SU-DHL-6 (cell line): ENCODE measurements around the gene NME7.
"Not testable (repeated sequence)": the region's sequence is repeated elsewhere in the genome, so short reads cannot be mapped to it uniquely, and the experiment has no call there.

Experiments
- H2AFZ ChIP-seq: fragments of 200-600 bp; sonication (generic); 2 replicates; pipeline ENCODE4 v1.6.1; 2014; ENCODE audit warnings: low read depth, mild to moderate bottlenecking, moderate library complexity, mixed read lengths, antibody characterized with exemption, low read length; ENCODE audit not compliant: severe bottlenecking
- H3F3A ChIP-seq: fragments of 200-600 bp; shearing (Covaris generic); 2 replicates; pipeline ENCODE4 v1.6.0; 2016; ENCODE audit warnings: antibody characterized with exemption, mild to moderate bottlenecking; ENCODE audit not compliant: insufficient read depth
- H3K27ac ChIP-seq: fragments of 200-600 bp; sonication (generic); 2 replicates; pipeline ENCODE4 v1.5.1; 2016; ENCODE audit warnings: low read depth, mild to moderate bottlenecking, low read length, moderate library complexity, mixed read lengths
- H3K27me3 ChIP-seq: fragments of 200-600 bp; sonication (generic), shearing (Covaris generic); 2 replicates; pipeline ENCODE4 v1.6.0; 2014; ENCODE audit warnings: mild to moderate bottlenecking, low read length
- H3K36me3 ChIP-seq: fragments of 200-600 bp; sonication (generic); 2 replicates; pipeline ENCODE4 v1.6.1; 2014; ENCODE audit warnings: mild to moderate bottlenecking, low read length, mixed read lengths
- H3K4me2 ChIP-seq: fragments of 300-600, 200-600 bp; shearing (Covaris generic), sonication (generic); 2 replicates; pipeline ENCODE4 v1.6.0; 2014; ENCODE audit warnings: low read length, low read depth, mild to moderate bottlenecking; ENCODE audit not compliant: poor library complexity, severe bottlenecking
- H3K4me3 ChIP-seq: fragments of 200-600 bp; sonication (generic); 2 replicates; pipeline ENCODE4 v1.5.1; 2014; ENCODE audit warnings: antibody characterized with exemption, low read length, mild to moderate bottlenecking, mixed read lengths; ENCODE audit not compliant: insufficient read depth, poor library complexity, severe bottlenecking
- H3K79me2 ChIP-seq: fragments of 200-600 bp; sonication (generic); 2 replicates; pipeline ENCODE4 v1.6.1; 2014; ENCODE audit warnings: mild to moderate bottlenecking, low read length, moderate library complexity; ENCODE audit not compliant: insufficient read depth
- H3K9ac ChIP-seq: fragments of 200-600 bp; sonication (generic); 2 replicates; pipeline ENCODE4 v1.7.0; 2014; ENCODE audit warnings: mild to moderate bottlenecking, low read length
- H3K9me2 ChIP-seq: fragments of 200-600 bp; sonication (generic); replicated peaks from 2 replicates; pipeline ENCODE4 v1.6.1; 2014; ENCODE audit warnings: low read length; ENCODE audit not compliant: insufficient read depth
- H3K9me3 ChIP-seq: fragments of 200-600 bp; sonication (generic); 2 replicates; pipeline ENCODE4 v1.6.1; 2014; ENCODE audit warnings: low read length, mixed read lengths; ENCODE audit not compliant: insufficient read depth
- H4K20me1 ChIP-seq: fragments of 200-600 bp; sonication (generic); 2 replicates; pipeline ENCODE4 v1.6.1; 2014; ENCODE audit warnings: low read depth, mild to moderate bottlenecking, antibody characterized with exemption, low read length, moderate library complexity, mixed read lengths
- CTCF ChIP-seq: fragments of 200-600 bp; sonication (generic); IDR thresholded peaks from one replicate; pipeline ENCODE4 v1.5.1; 2017; ENCODE audit warnings: antibody characterized with exemption, mild to moderate bottlenecking, low read length, moderate library complexity; ENCODE audit not compliant: insufficient read depth, poor library complexity, severe bottlenecking
- EZH2phosphoT487 ChIP-seq: fragments of 200-600 bp; sonication (generic), shearing (Covaris generic); conservative IDR thresholded peaks from 2 replicates; pipeline ENCODE4 v1.6.1; 2018; ENCODE audit warnings: mild to moderate bottlenecking, antibody characterized with exemption, low read length, moderate library complexity, mixed read lengths

Gene NME7

GRCh38 chr1:169345511-169345910 lies 22.1 kb downstream of the NME7 start:
- no peaks in the 10 kb centered on the region for H3K27me3 ChIP-seq
- H3K36me3 ChIP-seq = no peaks in the 10 kb centered on the region
- no peaks in the 10 kb centered on the region for H3K79me2 ChIP-seq
- no peaks in the 10 kb centered on the region for H3F3A ChIP-seq
- H3K9ac ChIP-seq = no peak overlapping the region
- no peak overlapping the region for H3K4me2 ChIP-seq
- H3K27ac ChIP-seq = no peak overlapping the region
- no peaks in the 10 kb centered on the region for H3K9me3 ChIP-seq
- H2AFZ ChIP-seq = no peak overlapping the region
- no peak overlapping the region for H3K4me3 ChIP-seq
- no peaks in the 10 kb centered on the region for H3K9me2 ChIP-seq
- no peaks in the 10 kb centered on the region for H4K20me1 ChIP-seq
- TF ChIP-seq EZH2phosphoT487 = no peak
- TF ChIP-seq CTCF = no peak

GRCh38 chr1:169342096-169342495 lies 25.5 kb downstream of the NME7 start:
- H2AFZ ChIP-seq, H4K20me1 ChIP-seq, H3K36me3 ChIP-seq, H3K9me2 ChIP-seq, H3K4me2 ChIP-seq, H3K27ac ChIP-seq, H3K79me2 ChIP-seq, H3K9me3 ChIP-seq, H3K27me3 ChIP-seq, H3F3A ChIP-seq, H3K4me3 ChIP-seq, H3K9ac ChIP-seq: not testable (repeated sequence)

GRCh38 chr1:169340882-169341281 lies 26.7 kb downstream of the NME7 start:
- Histone ChIP-seq H3K36me3 (no peaks in the 10 kb centered on the region), H3K79me2 (no peaks in the 10 kb centered on the region), H3K27ac (no peak overlapping the region), H3F3A (no peaks in the 10 kb centered on the region), H3K9me2 (no peaks in the 10 kb centered on the region), H3K9me3 (no peaks in the 10 kb centered on the region), H3K9ac (no peak overlapping the region), H3K4me2 (no peak overlapping the region), H4K20me1 (no peaks in the 10 kb centered on the region), H3K4me3 (no peak overlapping the region), H2AFZ (no peak overlapping the region), H3K27me3 (no peaks in the 10 kb centered on the region)
- TF ChIP-seq EZH2phosphoT487 (no peak), CTCF (no peak)

- Histone ChIP-seq H3K4me2 (no peak overlapping the region), H3K27ac (no peak overlapping the region), H4K20me1 (no peaks in the 10 kb centered on the region), H3K27me3 (no peaks in the 10 kb centered on the region), H3K9me2 (no peaks in the 10 kb centered on the region), H3K79me2 (no peaks in the 10 kb centered on the region), H2AFZ (no peak overlapping the region), H3F3A (no peaks in the 10 kb centered on the region), H3K9me3 (no peaks in the 10 kb centered on the region), H3K36me3 (no peaks in the 10 kb centered on the region), H3K4me3 (no peak overlapping the region), H3K9ac (no peak overlapping the region)
- TF ChIP-seq CTCF (no peak), EZH2phosphoT487 (no peak)
These were observed 27.8 kb downstream of the NME7 start for GRCh38 chr1:169339773-169340172.
